ENCODE measurements around the gene SCAMP2.

Gene SCAMP2

GRCh38 chr15:74857671-74858368, 15.3 kb downstream of the SCAMP2 start:
- H3K9ac ChIP-seq, result no peak overlapping the region
- H3K4me1 ChIP-seq (ENCODE audit: low read depth, poor library complexity, severe bottlenecking), result peaks cover 15% of the 10 kb centered on the region
- no peak overlapping the region for H3K4me3 ChIP-seq (IDR thresholded peaks at IDR 0.05; ENCODE audit: insufficient read depth, low read depth, low read length)
- H2AFZ ChIP-seq (ENCODE audit: low read depth), result no peak overlapping the region
- no peaks in the 10 kb centered on the region for H3K79me2 ChIP-seq (ENCODE audit: insufficient read depth, low read depth)
- no peaks in the 10 kb centered on the region for H3K27me3 ChIP-seq (ENCODE audit: insufficient read depth, low read depth)
- no peaks in the 10 kb centered on the region for H4K20me1 ChIP-seq (ENCODE audit: insufficient read depth)
- no peaks in the 10 kb centered on the region for H3K36me3 ChIP-seq (ENCODE audit: insufficient read depth)
- H3K4me2 ChIP-seq, result no peak overlapping the region
- no peak overlapping the region for H3K27ac ChIP-seq
- TF ChIP-seq, protein P1, sequence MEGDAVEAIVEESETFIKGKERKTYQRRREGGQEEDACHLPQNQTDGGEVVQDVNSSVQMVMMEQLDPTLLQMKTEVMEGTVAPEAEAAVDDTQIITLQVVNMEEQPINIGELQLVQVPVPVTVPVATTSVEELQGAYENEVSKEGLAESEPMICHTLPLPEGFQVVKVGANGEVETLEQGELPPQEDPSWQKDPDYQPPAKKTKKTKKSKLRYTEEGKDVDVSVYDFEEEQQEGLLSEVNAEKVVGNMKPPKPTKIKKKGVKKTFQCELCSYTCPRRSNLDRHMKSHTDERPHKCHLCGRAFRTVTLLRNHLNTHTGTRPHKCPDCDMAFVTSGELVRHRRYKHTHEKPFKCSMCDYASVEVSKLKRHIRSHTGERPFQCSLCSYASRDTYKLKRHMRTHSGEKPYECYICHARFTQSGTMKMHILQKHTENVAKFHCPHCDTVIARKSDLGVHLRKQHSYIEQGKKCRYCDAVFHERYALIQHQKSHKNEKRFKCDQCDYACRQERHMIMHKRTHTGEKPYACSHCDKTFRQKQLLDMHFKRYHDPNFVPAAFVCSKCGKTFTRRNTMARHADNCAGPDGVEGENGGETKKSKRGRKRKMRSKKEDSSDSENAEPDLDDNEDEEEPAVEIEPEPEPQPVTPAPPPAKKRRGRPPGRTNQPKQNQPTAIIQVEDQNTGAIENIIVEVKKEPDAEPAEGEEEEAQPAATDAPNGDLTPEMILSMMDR (conservative IDR thresholded peaks at IDR 0.05; ENCODE audit: low read depth, low read length), result no peak

GRCh38 chr15:74857082-74857655, 16.0 kb downstream of the SCAMP2 start:
- no peak overlapping the region for H3K4me2 ChIP-seq
- TF ChIP-seq, protein P1 (conservative IDR thresholded peaks at IDR 0.05; ENCODE audit: low read depth, low read length), result no peak
- no peaks in the 10 kb centered on the region for H3K79me2 ChIP-seq (ENCODE audit: insufficient read depth, low read depth)

DNA sequence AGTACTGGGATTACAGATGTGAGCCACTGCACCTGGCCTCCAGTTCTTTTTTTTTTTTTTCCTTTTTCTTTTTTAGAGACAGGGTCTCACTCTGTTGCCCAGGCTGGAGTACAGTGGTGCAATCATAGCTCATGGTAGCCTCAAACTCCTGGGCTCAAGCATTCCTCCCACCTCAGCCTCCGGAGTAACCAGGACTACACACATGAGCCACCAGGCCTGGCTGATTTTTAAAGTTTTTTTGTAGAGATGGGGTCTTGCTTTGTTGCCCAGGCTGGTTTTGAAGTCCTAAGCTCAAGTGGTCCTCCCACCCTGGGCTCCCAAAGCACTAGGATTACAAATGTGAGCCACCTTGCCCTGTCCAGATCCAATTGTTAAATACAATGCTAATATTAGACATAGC, 16.6 kb downstream of the SCAMP2 start:
- H3K9ac ChIP-seq, result no peak overlapping the region
- no peaks in the 10 kb centered on the region for H3K36me3 ChIP-seq (ENCODE audit: insufficient read depth)
- no peak overlapping the region for H3K27ac ChIP-seq
- H3K4me2 ChIP-seq, result no peak overlapping the region
- no peaks in the 10 kb centered on the region for H3K79me2 ChIP-seq (ENCODE audit: insufficient read depth, low read depth)
- no peak overlapping the region for H3K4me3 ChIP-seq (IDR thresholded peaks at IDR 0.05; ENCODE audit: insufficient read depth, low read depth, low read length)
- no peak overlapping the region for H2AFZ ChIP-seq (ENCODE audit: low read depth)
- no peaks in the 10 kb centered on the region for H3K27me3 ChIP-seq (ENCODE audit: insufficient read depth, low read depth)
- TF ChIP-seq, protein P1 (conservative IDR thresholded peaks at IDR 0.05; ENCODE audit: low read depth, low read length), result no peak
- H3K4me1 ChIP-seq (ENCODE audit: low read depth, poor library complexity, severe bottlenecking), result peaks cover 15% of the 10 kb centered on the region
- no peaks in the 10 kb centered on the region for H4K20me1 ChIP-seq (ENCODE audit: insufficient read depth)

More at GRCh38 chr15:74857082-74857655, 16.0 kb downstream of the SCAMP2 start:
- Histone ChIP-seq H3K36me3 (ENCODE audit: insufficient read depth) (no peaks in the 10 kb centered on the region), H3K9ac (no peak overlapping the region), H3K4me1 (ENCODE audit: low read depth, poor library complexity, severe bottlenecking) (peaks cover 15% of the 10 kb centered on the region), H3K4me3 (IDR thresholded peaks at IDR 0.05; ENCODE audit: insufficient read depth, low read depth, low read length) (no peak overlapping the region), H3K27ac (no peak overlapping the region), H2AFZ (ENCODE audit: low read depth) (no peak overlapping the region), H3K27me3 (ENCODE audit: insufficient read depth, low read depth) (no peaks in the 10 kb centered on the region), H4K20me1 (ENCODE audit: insufficient read depth) (no peaks in the 10 kb centered on the region)

GRCh38 chr15:74855857-74856256, 17.3 kb downstream of the SCAMP2 start:
- H3K79me2 ChIP-seq (ENCODE audit: insufficient read depth, low read depth), result no peaks in the 10 kb centered on the region
- no peak overlapping the region for H3K4me2 ChIP-seq
- H3K36me3 ChIP-seq (ENCODE audit: insufficient read depth), result no peaks in the 10 kb centered on the region
- no peak overlapping the region for H3K4me3 ChIP-seq (IDR thresholded peaks at IDR 0.05; ENCODE audit: insufficient read depth, low read depth, low read length)
- no peak overlapping the region for H2AFZ ChIP-seq (ENCODE audit: low read depth)
- H3K27me3 ChIP-seq (ENCODE audit: insufficient read depth, low read depth), result no peaks in the 10 kb centered on the region
- H3K27ac ChIP-seq, result no peak overlapping the region
- H3K4me1 ChIP-seq (ENCODE audit: low read depth, poor library complexity, severe bottlenecking), result peaks cover 15% of the 10 kb centered on the region
- TF ChIP-seq, protein P1 (conservative IDR thresholded peaks at IDR 0.05; ENCODE audit: low read depth, low read length), result no peak
- no peaks in the 10 kb centered on the region for H4K20me1 ChIP-seq (ENCODE audit: insufficient read depth)
- no peak overlapping the region for H3K9ac ChIP-seq
